Endothelial cell of umbilical vein (primary cell): ENCODE results near the gene KDSR. TPM values are rescaled to one million over a fixed set of nuclear protein-coding genes. Genes with fewer than 3 reads are reported as not detected.
A peak's percentile ranks its signal among the peaks of the same experiment; 100 is the strongest.

Experiments used
- BruUV-seq: library from RNA; stranded (reverse); fragments of 400-500 nt; replicated peaks from 2 replicates; lab custom pipeline; 2021; lab: Mats Ljungman, UMichigan
- CTCF ChIA-PET: fragments of 300-600, 350-600 bp; sonication (Branson Sonifier 250); formaldehyde crosslinking; loops from one replicate; lab custom pipeline; 2021; ENCODE audit warnings: antibody characterized with exemption, inconsistent platforms; lab: Charles Lee
- POLR2A ChIA-PET: fragments of 300-600, 350-600 bp; sonication (Branson Sonifier 250); formaldehyde crosslinking; loops from one replicate; lab custom pipeline; 2021; ENCODE audit warnings: antibody characterized with exemption, inconsistent platforms; lab: Charles Lee
- DNase-seq: peaks from one replicate; pipeline ENCODE4 v3.0.0-alpha.2; 2011; ENCODE audit warnings: low read depth, low spot score
- FAIRE-seq: peaks from 2 replicates; lab custom pipeline; 2011; peaks lifted over from hg19 to GRCh38; lab: Jason Lieb, UNC
- H2AFZ ChIP-seq: 2 replicates; pipeline ENCODE4 v1.6.0; 2012; ENCODE audit warnings: low read depth, low read length, control low read depth, inconsistent platforms
- H3K27ac ChIP-seq: 2 replicates; pipeline ENCODE4 v1.5.1; 2011; ENCODE audit warnings: low read depth, mild to moderate bottlenecking, control low read depth, low read length, moderate library complexity; ENCODE audit not compliant: insufficient read depth
- H3K27me3 ChIP-seq, 2 experiments: 2 replicates each; pipeline versions ENCODE4 v1.6.0 to v1.6.1; 2011; ENCODE audit warnings: low read length in 2 of 2, mixed read lengths in 1 of 2; ENCODE audit not compliant: control insufficient read depth in 2 of 2, insufficient read depth in 2 of 2
- H3K36me3 ChIP-seq, 2 experiments: 2 replicates in 1 of 2; 3 replicates in 1 of 2; pipeline ENCODE4 v1.5.1; 2011; ENCODE audit warnings: low read length in 2 of 2, mild to moderate bottlenecking in 1 of 2, moderate library complexity in 1 of 2; ENCODE audit not compliant: control insufficient read depth in 2 of 2, insufficient read depth in 2 of 2; ENCODE audit errors: extremely low read depth in 1 of 2
- H3K4me1 ChIP-seq: 3 replicates; pipeline ENCODE4 v1.5.1; 2011; ENCODE audit warnings: mild to moderate bottlenecking, low read length; ENCODE audit not compliant: control insufficient read depth, insufficient read depth; ENCODE audit errors: extremely low read depth
- H3K4me2 ChIP-seq: 2 replicates; pipeline ENCODE4 v1.6.1; 2011; ENCODE audit warnings: low read length, control low read depth, mixed read lengths; ENCODE audit not compliant: insufficient read depth
- H3K4me3 ChIP-seq, 3 experiments: fragments of 200-600 bp in 1 of 3; sonication (generic), shearing (Covaris generic) in 1 of 3; replicated peaks in 1 of 3; 2 replicates each; pipeline ENCODE4 v1.5.1; 2011 to 2016; ENCODE audit warnings: control low read depth in 3 of 3, low read length in 3 of 3, mild to moderate bottlenecking in 2 of 3, inconsistent platforms in 1 of 3, low read depth in 1 of 3, moderate library complexity in 1 of 3; ENCODE audit not compliant: insufficient read depth in 1 of 3
- H3K79me2 ChIP-seq: 2 replicates; pipeline ENCODE4 v1.6.0; 2012; ENCODE audit warnings: low read length, inconsistent platforms; ENCODE audit not compliant: control insufficient read depth, insufficient read depth
- H3K9ac ChIP-seq: replicated peaks from 2 replicates; pipeline ENCODE3; 2011; ENCODE audit warnings: low read length, control low read depth; ENCODE audit not compliant: insufficient read depth; ENCODE audit errors: extremely low read depth
- H3K9me1 ChIP-seq: replicated peaks from 3 replicates; pipeline ENCODE4 v1.6.0; 2011; ENCODE audit warnings: mild to moderate bottlenecking, low read length; ENCODE audit not compliant: control insufficient read depth, insufficient read depth; ENCODE audit errors: extremely low read depth
- H3K9me3 ChIP-seq: replicated peaks from 2 replicates; pipeline ENCODE4 v1.5.1; 2012; ENCODE audit warnings: low read length, inconsistent platforms; ENCODE audit not compliant: control insufficient read depth, insufficient read depth
- H4K20me1 ChIP-seq: replicated peaks from 2 replicates; pipeline ENCODE3; 2011; ENCODE audit warnings: mild to moderate bottlenecking, low read length; ENCODE audit not compliant: control insufficient read depth, insufficient read depth; ENCODE audit errors: extremely low read depth
- EZH2 ChIP-seq: IDR thresholded peaks from 2 replicates; pipeline ENCODE4 v1.6.1; 2012; ENCODE audit warnings: borderline replicate concordance, low read depth, mild to moderate bottlenecking, moderate library complexity, low read length, inconsistent platforms; ENCODE audit not compliant: severe bottlenecking
- GATA2 ChIP-seq: IDR thresholded peaks from 2 replicates; pipeline ENCODE4 v1.7.0; 2011; ENCODE audit warnings: low read depth, mild to moderate bottlenecking, moderate library complexity, mixed read lengths, low read length; ENCODE audit not compliant: insufficient read length, insufficient read depth
- POLR2AphosphoS5 ChIP-seq: IDR thresholded peaks from 2 replicates; pipeline ENCODE4 v1.6.1; 2012; ENCODE audit warnings: low read depth, mild to moderate bottlenecking, control low read depth, low read length, moderate library complexity; ENCODE audit not compliant: insufficient read depth
- dilution Hi-C: fragments of 300-500 bp; cut with MboI; formaldehyde crosslinking; loops from one replicate; pipeline ENCODE4 v1.15.0; 2019; ENCODE audit warnings: low sequenced_read_pairs; ENCODE audit not compliant: extremely low pct_ligation_motif_present
- intact Hi-C: fragments of 100-400 bp; cut with micrococcal nuclease; formaldehyde crosslinking; loops from one replicate; pipeline ENCODE4 v1.10.0; 2022
- polyA plus RNA-seq, 4 experiments: library from polyadenylated mRNA; depleted of rRNA in 3 of 4; stranded (reverse) in 3 of 4; unstranded in 1 of 4; fragments of >200 nt; gene quantifications; 2 replicates each; pipeline versions ENCODE4 v1.2.1 to v1.2.3, GENCODE V29; 2011 to 2012; ENCODE audit warnings: missing spikeins in 1 of 4
- total RNA-seq: library from RNA; stranded (reverse); gene quantifications from 2 replicates; pipeline ENCODE4 v1.2.3, GENCODE V29; 2021
- TF ChIP-seq, protein P1 (sequence below), 2 donors: IDR thresholded peaks; 1 replicate in 1 of 2; 2 replicates in 1 of 2; pipeline ENCODE4 v1.5.1; 2011; ENCODE audit warnings: low read length in 2 of 2, mild to moderate bottlenecking in 2 of 2, moderate library complexity in 2 of 2, control low read depth in 1 of 2, inconsistent platforms in 1 of 2, low read depth in 1 of 2; ENCODE audit not compliant: insufficient read depth in 1 of 2; ENCODE audit errors: extremely low read depth in 1 of 2

The KDSR gene
- total and polyA plus RNA-seq, 2 donors (not counting 3 experiments of a cell fraction or from before 2014, with no cell fraction given): 17.1 to 43.1 TPM

- BruUV-seq: no TSS peak
- Histone ChIP-seq H3K79me2 (no peaks in the 10 kb centered on the region), H3K36me3 (no peaks in the 10 kb centered on the region), H3K9me3 (no peaks in the 10 kb centered on the region), H3K27me3 (no peaks in the 10 kb centered on the region), H2AFZ (no peak overlapping the region), H3K27ac (no peak overlapping the region), H3K4me3 (no peak overlapping the region), H3K9ac (no peak overlapping the region), H4K20me1 (no peaks in the 10 kb centered on the region), H3K4me1 (peaks cover 3% of the 10 kb centered on the region), H3K4me2 (no peak overlapping the region), H3K9me1 (no peaks in the 10 kb centered on the region)
- ChIA-PET CTCF (interaction anchor here (1.3 kb wide), 1 partner anchor 18 kb away, joined by 3 read pairs; no protein-coding TSS in a partner anchor), POLR2A (no interaction called here)
- no peak for TF ChIP-seq EZH2
- TF ChIP-seq POLR2AphosphoS5: no peak
- intact Hi-C loops: no loop called here
- FAIRE-seq (no peak), DNase-seq (no peak)
- dilution Hi-C loops: no loop called here
Measured at GRCh38 chr18:63299837-63300745, 66.9 kb downstream of the KDSR start.

- no peaks in the 10 kb centered on the region for H3K36me3 ChIP-seq
- H3K27me3 ChIP-seq: no peaks in the 10 kb centered on the region
- CTCF ChIA-PET: interaction anchor here (0.9 to 1.5 kb wide), 4 partner anchors 11 to 144 kb away, joined by 3 read pairs; no protein-coding TSS in a partner anchor
- DNase-seq (peak; percentile 36), FAIRE-seq (peak; percentile 85)
- H3K9ac ChIP-seq: no peak overlapping the region
- H4K20me1 ChIP-seq: no peaks in the 10 kb centered on the region
- no peak overlapping the region for H3K27ac ChIP-seq
- H2AFZ ChIP-seq: no peak overlapping the region
- H3K79me2 ChIP-seq: no peaks in the 10 kb centered on the region
- dilution Hi-C loops (no loop called here), intact Hi-C loops (no loop called here)
- H3K4me2 ChIP-seq: no peak overlapping the region
- POLR2A ChIA-PET: no interaction called here
- no peak overlapping the region for H3K4me3 ChIP-seq
- no TSS peak for BruUV-seq
- TF ChIP-seq, protein P1, sequence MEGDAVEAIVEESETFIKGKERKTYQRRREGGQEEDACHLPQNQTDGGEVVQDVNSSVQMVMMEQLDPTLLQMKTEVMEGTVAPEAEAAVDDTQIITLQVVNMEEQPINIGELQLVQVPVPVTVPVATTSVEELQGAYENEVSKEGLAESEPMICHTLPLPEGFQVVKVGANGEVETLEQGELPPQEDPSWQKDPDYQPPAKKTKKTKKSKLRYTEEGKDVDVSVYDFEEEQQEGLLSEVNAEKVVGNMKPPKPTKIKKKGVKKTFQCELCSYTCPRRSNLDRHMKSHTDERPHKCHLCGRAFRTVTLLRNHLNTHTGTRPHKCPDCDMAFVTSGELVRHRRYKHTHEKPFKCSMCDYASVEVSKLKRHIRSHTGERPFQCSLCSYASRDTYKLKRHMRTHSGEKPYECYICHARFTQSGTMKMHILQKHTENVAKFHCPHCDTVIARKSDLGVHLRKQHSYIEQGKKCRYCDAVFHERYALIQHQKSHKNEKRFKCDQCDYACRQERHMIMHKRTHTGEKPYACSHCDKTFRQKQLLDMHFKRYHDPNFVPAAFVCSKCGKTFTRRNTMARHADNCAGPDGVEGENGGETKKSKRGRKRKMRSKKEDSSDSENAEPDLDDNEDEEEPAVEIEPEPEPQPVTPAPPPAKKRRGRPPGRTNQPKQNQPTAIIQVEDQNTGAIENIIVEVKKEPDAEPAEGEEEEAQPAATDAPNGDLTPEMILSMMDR (IDR thresholded peaks at IDR 0.05; ENCODE audit: extremely low read depth in 1 of 2, insufficient read depth in 1 of 2, low read depth in 1 of 2, low read length in 2 of 2): no peak
- peak; percentile 61 for TF ChIP-seq GATA2
- H3K4me1 ChIP-seq: peaks cover 3% of the 10 kb centered on the region
- no peaks in the 10 kb centered on the region for H3K9me1 ChIP-seq
- H3K9me3 ChIP-seq: no peaks in the 10 kb centered on the region
Measured at GRCh38 chr18:63298400-63299365, 68.3 kb downstream of the KDSR start.
